Dedifferentiated amniotic fluid mesenchymal stem cell (primary cell): Measurements from ENCODE around the gene ZNF438.
"Not testable (repeated sequence)": the region's sequence is repeated elsewhere in the genome, so short reads cannot be mapped to it uniquely, and the experiment has no call there.

ENCODE experiments used
- DNase-seq: peaks from one replicate; pipeline ENCODE4 v3.0.0-alpha.2; 2016; ENCODE audit errors: extremely low spot score

ZNF438 gene

DNA sequence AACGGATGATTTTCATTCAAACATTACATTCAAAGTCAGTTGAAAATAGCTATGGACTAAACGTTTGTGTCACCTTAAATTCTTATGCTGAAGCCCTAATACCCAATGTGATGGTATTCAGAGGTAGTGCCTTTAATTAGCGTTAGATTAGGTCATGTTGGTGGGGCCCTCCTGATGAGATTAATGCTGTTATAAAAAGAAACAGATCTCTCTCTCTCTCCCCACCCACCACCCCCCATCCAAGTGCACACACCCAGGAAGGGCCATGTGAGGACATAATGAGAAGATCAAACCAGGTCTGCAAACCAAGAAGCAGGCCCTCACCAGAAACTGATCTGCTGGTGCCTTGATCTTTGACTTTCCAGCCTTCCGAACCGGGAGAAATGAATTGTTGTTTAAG is 44.2 kb downstream of the ZNF438 start:
- no peak for DNase-seq

DNA sequence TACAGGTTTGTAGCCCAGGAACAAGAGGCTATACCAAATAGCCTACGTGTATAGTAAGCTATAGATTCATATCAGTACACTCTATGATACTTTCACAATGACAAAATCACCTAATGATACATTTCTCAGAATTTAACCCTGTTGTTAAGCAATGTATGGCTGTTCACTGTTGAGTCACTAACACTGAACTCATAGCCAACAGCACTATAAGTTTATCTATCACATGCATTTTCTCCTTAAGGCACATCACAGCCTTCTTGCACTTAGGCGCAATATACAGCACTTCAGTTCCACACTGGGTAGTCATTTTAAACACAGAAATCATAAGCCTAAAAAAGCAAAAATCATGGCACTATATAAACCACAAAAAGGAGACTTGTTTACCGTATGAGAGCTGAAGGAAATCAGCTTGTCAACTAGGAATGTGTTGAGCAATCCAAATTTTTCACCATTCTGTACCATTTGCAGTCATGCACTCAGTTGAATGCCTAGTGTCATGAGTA is 45.6 kb downstream of the ZNF438 start:
- DNase-seq: peak; percentile 49

DNA sequence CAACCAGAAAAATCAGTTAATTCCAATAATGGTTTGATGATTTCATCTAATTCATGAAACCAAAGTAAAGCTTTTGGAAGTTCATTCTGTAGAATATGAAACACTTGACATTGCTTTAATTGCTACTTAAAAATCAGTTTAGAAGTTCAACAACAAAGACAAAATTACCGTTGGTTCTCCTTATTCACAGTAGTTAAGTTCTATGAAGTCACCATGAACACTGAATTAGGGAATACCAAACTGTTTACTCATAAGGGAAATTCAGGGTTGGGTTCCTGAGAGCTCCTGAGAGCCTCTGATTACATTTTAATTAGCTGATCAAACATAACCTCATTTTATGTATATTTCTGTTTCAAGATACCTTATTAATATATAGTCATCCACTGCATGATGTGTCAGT is 46.2 kb downstream of the ZNF438 start:
- DNase-seq: no peak

DNA sequence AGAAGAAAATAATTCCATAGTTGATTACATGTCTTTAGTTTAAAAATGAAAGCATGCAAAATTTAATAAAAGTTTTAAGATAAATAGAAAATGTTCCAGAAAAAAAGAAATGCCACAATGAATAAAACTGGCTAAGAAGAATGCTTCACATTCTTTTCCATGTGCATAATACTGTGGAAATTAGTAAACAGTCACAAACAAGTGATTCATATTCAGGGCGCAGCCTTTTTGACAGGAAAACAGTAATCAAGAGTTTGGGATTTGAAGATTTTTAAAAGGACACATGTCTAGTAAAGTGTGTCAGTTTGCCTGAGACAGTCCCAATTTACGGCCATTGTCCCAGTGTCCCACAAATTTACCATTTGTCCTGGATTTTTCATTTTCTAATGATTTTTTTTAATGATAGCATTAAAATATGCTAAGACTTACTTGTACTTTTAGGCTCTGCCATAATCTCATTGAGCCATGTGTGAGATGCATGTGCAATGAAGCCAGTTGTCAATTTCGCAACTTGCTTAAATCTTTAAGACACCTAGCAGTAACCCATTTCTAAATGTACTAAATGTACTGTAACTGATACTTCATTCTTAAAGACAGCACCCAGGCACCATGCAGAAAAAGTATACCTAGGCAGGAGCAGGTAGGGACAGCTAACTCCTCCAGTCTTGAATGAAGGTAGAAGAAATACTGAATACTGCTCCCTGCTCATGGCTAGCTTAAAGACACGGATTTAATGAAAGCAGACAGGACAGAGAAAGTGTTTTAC is 46.9 kb downstream of the ZNF438 start:
- DNase-seq: peak; percentile 78

DNA sequence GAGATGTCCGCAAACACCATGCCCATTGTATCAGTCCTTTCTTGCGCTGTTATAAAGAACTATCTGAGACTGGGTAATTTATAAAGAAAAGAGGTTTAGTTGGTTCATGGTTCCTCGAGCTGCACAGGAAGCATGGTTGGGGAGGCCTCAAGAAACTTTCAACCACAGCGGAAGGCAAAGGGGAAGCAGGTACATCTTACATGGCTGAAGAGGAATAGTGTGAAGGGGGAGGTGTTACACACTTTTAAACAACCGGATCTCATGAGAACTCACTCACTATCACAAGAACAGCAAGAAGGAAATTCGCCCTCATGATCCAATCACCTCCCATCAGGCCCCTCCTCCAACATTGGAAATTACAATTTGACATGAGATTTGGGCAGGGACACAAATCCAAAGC is 48.5 kb downstream of the ZNF438 start:
- not testable (repeated sequence) for DNase-seq

DNA sequence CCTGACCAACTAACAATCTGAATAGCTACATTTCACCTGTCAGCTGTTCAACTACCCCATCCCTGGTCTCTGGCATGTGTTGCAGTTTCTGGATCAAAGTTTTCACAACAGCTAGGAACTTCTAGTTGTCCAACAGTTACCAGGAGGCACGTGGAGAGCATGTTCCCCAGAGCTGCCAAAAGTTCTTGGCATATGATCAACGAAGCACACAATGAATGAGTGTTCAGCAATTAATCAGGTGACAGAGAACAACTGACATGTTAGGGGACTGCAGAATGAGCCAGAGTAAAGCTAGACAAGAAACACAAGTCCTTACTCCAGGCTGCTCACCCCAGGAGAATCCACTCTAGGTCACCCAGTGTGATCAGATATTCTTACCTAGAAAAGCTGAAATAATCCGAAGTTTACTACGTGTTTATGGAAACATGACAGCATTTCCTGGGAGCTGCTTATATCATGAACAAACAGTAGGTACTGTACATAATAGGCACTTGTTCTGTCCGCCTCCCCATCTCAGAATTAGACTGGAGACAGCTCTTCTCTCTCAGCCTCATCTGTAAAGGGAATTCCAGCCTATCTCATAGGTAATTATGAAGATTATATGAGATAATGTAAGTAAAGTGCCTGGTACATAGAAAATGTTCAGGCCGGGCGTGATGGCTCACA is 50.6 kb downstream of the ZNF438 start:
- no peak for DNase-seq

DNA sequence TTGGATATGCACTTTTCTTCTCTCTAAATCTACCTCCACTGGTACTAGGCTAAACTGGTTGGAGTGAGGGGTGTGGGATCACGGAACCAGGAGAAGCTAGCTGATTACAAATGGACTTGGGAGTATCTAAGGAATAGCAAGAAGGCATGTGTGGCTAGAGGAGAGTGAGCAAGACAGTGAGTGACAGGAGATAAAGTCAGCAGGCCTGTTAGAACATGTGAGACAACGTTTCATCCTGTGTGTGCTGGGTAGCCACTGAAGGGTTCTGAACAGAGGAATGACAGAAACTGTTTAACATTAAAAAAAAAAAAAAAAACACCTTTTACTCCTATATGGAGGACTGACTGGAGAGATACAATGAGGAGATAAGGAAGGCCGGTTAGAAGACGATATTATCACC is 51.7 kb downstream of the ZNF438 start:
- DNase-seq: no peak

DNA sequence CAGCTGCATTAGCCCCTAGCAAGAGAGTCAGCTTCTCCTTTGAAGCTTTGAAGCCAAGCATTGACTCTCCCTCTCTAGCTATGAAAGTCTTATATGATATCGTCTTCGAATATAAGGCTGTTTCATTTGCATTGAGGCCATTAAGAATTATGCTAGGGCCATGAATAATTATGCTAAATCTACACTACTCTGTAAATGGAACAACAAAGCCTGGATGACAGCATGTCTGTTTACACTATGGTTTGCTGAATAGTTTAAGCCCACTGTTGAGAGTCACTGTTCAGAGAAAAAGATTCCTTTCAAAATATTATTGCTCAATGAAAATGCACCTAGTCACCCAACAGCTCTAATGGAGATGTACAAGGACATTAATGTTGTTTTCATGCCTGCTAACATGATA is 52.8 kb downstream of the ZNF438 start:
- no peak for DNase-seq

DNA sequence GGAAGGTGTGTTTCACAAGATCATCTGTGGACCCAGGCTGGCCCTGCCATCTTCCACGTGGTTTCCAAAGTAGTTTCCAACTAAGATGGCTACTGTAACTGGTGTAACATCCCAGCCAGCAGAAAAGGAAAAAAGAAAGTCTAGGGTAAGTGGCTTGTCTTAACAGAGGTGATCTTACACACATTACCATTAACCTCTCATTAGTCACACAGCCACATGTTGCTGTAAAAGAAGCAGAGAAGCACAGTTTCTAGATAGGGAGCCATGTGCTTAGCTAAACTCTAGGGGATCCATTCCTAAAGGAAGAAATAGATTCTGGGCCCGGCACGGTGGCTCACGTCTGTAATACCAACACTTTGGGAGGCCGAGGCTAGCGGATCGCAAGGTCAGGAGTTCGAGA is 54.3 kb downstream of the ZNF438 start:
- no peak for DNase-seq

DNA sequence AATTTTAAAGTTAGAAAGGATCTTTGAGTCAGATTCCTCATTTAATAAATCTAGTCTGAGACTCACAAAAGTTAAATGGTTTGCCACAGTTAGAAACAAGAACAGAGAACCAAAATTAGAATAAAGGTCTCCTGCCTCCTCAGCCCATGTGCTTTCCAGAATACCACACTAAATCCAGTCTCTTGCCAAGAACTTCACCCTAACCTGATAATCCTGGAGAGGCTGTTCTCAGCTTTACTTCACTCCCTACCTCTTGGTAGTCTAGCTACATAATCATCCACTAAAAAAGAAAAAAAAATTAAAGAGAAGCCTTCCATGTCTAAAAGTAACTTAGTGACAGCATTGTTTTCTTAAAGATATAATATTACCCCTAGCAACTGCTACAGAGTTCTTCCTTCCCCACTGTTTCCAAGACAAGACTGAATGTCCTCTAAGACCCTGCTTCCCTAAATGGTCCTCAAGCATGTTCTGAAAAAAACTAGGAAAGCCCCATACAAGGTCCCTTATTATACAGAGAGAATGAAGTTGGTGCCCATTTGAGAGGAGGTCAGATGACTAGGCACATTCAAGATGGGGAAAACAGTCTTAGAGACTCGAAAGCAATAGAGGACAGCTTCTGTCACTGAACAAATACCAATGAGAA is 56.8 kb downstream of the ZNF438 start:
- no peak for DNase-seq

DNA sequence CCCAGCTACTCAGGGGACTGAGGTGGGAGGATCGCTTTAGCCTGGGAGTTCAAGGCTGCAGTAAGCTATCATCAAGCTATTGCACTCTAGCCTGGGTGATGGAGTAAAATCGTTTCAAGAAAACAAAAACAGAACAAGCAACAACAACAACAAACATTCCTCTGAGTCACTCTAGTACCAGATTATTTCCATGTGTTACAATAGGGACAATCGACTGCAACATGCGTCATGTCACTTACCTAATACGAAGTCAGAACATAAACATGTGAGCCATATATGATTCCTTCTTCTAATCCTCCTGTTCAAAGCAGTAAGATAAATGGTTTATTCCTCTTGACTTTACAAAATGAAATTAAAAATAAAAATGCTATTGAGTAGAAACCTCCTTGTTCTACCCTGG is 57.3 kb downstream of the ZNF438 start:
- DNase-seq: no peak

DNA sequence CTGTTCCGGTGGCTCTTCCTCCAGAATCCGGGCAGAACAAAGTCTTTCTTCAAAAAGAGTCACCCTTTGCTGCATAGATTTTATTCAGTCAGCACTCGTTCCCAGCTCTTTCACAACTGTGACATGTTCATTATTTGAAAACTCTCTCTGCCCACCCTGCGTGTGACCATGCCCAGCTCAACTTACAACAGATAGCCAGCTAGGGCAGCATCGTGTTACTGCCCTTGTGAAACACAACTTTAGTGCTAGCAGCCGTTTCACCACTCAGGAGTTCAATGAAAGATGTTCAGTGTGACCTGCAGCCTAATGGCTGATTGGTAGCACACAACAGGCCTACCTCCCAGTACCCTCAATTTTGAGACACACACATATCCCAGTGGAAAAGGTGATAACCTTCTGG is 57.9 kb downstream of the ZNF438 start:
- DNase-seq: no peak

DNA sequence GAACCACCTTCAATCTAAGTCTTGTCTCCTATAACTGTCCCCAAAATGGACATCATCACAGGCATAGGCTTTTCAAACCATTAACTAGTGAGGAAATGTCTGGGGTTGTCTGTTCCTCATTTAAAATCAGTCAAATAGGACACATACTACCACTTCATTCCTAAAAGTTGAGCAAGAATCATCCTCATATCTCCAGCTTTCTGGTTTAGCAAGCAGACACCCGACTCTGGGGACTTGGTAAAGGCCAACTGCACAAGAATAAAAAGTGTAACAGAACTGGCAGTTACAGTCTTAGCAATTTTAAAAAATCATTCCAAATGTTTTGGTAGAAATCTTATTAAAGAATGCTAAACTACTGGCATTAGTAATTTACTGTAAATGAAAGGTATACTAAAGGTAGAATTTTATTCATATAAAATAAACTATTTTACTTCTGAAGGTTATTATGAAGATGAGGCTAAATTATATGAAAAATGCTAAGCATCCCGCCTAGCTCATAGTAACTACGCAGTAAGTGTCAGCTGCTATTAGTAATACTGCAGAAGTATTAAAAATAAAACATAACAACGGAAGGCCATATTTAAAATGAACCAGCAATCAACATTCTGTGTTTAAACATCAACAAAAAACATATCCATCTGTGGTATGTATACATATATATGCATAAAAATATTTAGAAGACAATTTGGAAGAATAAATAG is 60.8 kb downstream of the ZNF438 start:
- peak; percentile 46 for DNase-seq

DNA sequence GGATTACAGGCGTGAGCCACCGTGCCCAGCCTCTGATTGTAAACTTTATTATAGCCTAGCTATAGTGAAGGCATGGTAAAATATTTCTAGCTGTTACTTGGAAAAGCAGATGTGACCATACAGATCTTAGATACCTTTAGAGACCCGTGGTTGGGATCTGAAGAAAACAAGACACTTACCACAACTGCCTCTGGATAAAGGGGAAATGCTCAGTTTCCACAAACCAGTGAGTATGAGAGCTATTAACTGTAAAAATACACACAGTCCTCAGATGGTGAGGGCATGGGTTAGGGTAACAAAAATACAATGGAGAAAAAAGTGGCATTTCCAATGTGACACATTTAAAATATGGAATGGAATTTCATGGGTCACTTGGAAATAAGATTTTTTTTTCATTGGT is 63.0 kb downstream of the ZNF438 start:
- DNase-seq: no peak

DNA sequence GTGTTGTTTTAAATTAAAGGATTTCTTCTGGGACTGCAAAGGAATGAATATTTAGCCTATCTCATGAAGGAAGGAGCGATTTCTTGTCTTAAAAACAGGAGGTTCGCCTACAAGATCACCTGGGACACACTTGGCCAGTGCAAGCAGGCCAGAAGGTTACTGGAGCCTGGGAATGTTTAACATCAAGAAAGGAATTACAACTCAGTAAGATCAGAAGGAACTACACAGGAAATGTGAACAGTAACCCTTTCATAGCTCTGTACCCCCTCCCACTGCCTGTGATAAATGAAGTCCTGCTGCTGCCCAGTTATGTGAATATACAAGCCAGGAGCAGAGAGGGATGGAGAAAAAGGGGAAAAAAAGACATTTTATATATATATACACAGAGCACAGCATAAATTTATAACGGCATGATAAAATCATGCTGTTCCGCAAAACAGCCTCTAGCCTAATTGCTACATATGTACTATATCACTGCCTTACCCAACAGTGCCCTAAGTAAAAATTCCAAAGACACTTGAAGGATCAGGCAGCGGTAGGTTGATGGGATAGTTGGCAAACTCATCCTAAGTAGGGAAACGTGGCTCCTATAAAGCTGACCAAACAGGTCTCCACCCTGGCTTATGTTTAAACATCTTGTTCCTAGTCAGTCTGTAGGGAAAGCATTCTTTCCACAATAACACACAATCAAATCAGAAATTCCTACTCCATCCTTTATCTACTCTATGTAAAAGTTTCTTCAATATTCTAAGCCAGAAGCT is 63.8 kb downstream of the ZNF438 start:
- peak; percentile 17 for DNase-seq

DNA sequence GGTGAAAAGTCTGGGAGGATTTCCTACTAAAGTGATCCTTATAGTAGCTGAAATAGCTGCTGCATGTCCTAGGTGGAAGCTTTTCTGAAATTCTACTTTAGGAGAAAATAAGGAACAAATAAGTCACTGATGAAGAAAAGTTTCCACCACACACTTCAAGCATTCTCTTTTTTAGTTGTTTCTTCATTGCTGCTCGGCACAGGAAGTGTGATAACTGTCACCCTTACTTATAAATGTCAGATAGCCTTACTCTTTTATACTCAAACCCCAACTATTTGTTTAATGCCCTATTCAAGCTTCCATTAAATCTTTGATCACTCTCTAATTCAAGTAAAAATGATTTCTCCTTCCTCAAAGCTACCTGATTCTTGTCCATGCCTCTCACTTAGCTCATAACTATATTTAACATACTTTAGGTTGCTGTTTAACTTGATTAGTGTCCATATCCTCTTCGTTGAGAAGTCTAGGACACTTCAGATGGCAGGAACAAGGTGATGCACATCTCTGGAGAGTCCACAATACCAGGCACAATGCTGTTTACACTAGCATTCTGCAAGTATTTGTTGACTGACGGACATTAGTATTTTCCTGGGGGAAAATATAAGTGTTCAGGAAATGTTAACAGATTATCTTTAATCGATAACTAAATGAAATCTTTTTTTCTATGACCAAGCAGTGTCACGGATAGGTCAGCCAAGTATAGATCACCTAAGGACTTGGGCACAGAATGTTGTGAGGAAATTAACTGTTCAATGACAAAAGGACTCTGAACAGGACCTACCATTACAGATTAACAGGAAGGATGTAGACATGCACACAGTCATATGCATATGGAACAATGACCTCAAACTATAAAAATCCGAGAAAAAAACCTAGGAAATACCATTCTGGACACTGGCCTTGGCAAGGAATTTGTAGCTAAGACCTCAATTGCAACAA is 67.4 kb downstream of the ZNF438 start:
- no peak for DNase-seq

DNA sequence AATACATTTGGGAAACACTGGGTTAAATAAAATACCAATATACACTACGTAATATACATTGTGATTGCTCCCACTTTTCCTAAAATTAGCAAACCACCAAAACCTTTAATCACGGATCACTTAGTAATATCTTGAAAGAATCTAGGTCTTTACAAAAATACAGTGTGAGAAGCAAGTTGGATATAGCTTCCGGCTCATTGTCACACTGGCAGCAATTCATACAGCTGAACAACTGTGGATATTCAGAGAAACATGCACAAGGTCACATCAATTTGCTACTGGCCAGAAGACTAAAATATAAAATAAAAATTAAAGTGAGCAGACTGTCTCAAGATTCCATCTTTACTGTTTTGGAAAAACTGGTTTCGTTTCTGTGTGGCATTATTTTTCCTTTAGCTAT is 69.1 kb downstream of the ZNF438 start:
- DNase-seq: no peak

DNA sequence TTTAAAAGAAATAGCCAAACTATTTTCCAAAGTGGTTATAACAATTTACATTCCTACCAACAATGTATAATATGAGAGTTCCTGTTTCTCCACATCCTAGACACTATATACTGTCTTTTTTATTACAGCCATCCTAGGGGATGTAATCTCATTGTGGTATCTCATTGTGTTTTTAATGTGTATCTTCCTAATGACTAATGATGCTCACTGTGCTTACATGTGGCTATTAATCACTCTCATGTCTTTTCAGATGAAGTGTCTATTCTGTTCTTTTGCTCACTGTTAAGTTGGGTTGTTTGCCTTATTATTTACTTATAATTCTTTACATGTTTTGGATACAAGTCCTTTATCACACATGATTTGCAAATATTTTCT is 71.8 kb downstream of the ZNF438 start:
- DNase-seq: no peak

DNA sequence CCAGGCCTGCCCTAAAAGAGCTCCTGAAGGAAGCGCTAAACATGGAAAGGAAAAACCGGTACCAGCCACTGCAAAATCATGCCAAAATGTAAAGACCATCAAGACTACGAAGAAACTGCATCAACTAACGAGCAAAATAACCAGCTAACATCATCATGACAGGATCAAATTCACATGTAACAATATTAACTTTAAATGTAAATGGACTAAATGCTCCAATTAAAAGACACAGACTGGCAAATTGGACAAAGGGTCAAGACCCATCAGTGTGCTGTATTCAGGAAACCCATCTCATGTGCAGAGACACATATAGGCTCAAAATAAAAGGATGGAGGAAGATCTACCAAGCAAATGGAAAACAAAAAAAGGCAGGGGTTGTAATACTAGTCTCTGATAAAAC is 82.4 kb downstream of the ZNF438 start:
- not testable (repeated sequence) for DNase-seq

DNA sequence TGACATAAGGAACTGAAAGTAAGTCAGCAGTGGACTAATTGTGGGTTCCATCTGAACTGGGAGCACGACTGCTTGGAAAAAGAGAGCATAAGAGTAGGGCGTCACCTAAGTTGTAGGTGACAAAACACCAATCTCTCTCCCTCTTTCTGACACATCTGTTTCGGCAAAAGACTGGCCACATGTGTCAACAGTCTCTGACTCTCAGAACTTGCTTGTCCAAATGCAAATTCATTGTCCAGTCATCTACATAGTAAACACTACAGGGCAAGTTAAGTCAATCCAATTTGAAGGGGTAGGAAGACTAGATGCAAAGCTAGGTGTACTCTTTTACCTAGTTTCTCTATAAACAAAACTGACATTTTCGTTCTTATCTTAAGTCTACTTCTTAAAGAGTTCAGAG is 87.7 kb downstream of the ZNF438 start:
- DNase-seq: no peak

DNA sequence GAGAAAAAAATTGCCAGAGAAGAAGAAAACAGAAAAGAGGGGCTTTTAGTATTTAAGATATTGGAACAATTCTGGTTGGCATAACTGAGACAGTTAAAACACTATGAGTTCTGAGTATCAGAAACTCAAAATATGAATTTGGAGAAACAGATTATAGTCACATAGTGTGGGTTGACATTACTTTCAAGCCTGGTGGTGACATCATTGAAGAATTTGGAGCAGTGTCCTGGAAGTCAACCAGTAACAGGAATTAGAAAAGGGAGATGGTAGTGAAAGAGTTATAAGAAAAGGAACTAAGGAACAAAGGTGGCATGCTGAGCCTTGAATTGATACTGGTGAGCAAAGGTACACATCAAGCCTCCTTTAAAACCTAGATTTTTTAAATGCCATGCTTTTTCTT is 88.2 kb downstream of the ZNF438 start:
- no peak for DNase-seq
